ENCODE measurements around the gene OPTC.

Gene OPTC

DNA sequence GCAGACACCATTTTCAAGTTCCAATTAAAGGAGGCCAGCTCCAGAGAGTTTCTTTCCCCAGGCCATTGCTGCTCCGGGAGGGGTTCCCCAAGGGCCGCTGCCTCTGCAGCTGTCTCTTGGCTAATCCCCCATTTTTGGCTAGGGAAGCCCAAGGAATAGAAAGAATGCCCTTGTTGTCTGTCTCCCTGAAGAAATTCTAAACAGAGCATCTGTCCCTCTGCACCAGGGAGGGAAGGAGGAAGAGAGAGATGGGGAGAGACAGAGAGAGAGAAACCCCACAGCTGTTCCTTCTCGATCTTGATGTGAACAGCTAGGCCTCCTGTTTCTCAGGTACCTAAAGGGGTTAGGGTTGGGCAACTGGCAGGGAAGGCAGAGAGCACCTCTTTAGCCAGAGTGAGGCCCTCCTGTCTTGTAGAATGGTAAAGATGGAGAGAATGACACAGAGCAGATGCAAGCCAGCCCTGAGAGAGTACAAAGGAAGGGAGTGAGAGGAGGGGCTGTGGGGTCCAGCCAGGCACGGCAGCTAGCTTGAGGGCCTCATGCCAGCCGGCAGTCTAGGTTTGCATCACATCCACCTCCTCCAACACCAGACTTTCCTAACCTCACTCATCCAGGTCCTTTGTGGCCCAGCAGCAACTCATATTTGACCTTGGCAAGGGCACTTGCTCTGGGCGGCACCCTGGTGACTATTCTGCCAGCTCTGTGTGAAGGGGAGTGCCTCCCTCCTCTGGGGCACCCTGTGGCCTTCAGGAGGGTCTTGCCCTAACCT lies 13.1 kb downstream of the OPTC start:
- H3K4me1 ChIP-seq (ENCODE audit: control insufficient read depth, insufficient read depth, low read length), result peaks cover 36% of the 10 kb centered on the region
- H3K27me3 ChIP-seq (ENCODE audit: control insufficient read depth, insufficient read depth, low read length), result peaks cover 3% of the 10 kb centered on the region; the same call in 1 of the 2 replicates
- no peak overlapping the region for H3K27ac ChIP-seq (ENCODE audit: low read depth, low read length)
- H3K9ac ChIP-seq (ENCODE audit: low read length), result peak overlapping the region; percentile 32
- H3K36me3 ChIP-seq (ENCODE audit: control insufficient read depth, insufficient read depth, low read length), result no peaks in the 10 kb centered on the region
- no peaks in the 10 kb centered on the region for H3K9me3 ChIP-seq (ENCODE audit: control insufficient read depth, insufficient read depth, low read depth, low read length)
- H3K4me3 ChIP-seq (ENCODE audit: low read depth, low read length), result no peak overlapping the region

DNA sequence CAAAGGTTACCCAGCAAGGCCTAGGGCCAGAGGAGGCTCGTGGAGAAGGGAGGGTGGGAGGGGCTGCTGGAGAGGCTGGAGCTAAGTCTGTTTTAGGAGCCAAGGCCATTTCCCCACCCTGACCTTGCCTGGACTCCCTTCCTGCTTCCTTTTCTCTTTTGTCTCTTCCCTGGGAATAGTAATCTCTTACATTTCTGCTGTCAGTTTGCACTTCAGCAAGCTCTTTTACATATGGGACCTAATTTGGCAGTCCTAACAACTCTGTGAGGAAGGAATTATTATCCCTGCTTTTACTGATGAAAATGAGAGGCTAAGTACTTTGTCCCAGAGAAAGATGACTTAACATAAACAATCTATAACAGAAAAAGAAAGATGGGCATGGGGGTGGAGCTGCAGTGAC lies 13.8 kb downstream of the OPTC start:
- H3K27ac ChIP-seq (ENCODE audit: low read depth, low read length), result no peak overlapping the region
- H3K27me3 ChIP-seq (ENCODE audit: control insufficient read depth, insufficient read depth, low read length), result peaks cover 10% of the 10 kb centered on the region
- no peaks in the 10 kb centered on the region for H3K36me3 ChIP-seq (ENCODE audit: control insufficient read depth, insufficient read depth, low read length)
- peaks cover 43% of the 10 kb centered on the region for H3K4me1 ChIP-seq (ENCODE audit: control insufficient read depth, insufficient read depth, low read length)
- H3K4me3 ChIP-seq (ENCODE audit: low read depth, low read length), result no peak overlapping the region
- no peaks in the 10 kb centered on the region for H3K9me3 ChIP-seq (ENCODE audit: control insufficient read depth, insufficient read depth, low read depth, low read length)
- no peak overlapping the region for H3K9ac ChIP-seq (ENCODE audit: low read length)

DNA sequence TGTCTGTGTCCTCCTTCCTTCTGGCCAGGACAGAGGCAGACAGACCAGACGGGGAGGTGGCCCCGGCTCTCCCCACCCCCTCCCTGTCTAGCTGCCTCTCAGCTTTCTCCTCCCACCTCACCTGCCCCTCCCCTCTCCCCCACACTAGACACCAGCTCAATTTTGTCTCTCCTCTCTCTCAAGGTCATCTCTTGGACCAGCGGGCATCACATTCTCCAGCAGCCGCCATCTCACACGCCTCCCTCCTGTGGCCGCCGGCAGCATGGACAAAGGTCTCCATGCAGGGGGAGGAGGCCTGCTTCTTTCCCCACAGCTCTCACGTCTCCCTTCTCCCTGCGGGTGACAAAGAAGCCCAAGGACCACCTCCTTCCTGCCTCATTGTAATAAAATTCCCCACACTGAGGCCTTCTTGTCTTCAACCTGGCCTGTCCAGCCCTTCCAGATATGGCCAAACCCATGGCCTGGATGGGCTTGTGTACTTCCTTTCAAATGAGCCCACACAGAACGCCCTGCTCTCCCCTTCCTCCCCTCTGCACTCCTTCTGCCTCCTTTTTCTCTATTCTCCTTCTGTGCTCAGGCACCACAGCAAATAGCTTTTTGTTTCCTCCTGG lies 14.6 kb downstream of the OPTC start:
- no peak overlapping the region for H3K4me3 ChIP-seq (ENCODE audit: low read depth, low read length)
- H3K9ac ChIP-seq (ENCODE audit: low read length), result no peak overlapping the region
- H3K27ac ChIP-seq (ENCODE audit: low read depth, low read length), result no peak overlapping the region
- H3K9me3 ChIP-seq (ENCODE audit: control insufficient read depth, insufficient read depth, low read depth, low read length), result no peaks in the 10 kb centered on the region
- H3K36me3 ChIP-seq (ENCODE audit: control insufficient read depth, insufficient read depth, low read length), result no peaks in the 10 kb centered on the region
- peaks cover 51% of the 10 kb centered on the region for H3K4me1 ChIP-seq (ENCODE audit: control insufficient read depth, insufficient read depth, low read length)
- peaks cover 18% of the 10 kb centered on the region for H3K27me3 ChIP-seq (ENCODE audit: control insufficient read depth, insufficient read depth, low read length)

DNA sequence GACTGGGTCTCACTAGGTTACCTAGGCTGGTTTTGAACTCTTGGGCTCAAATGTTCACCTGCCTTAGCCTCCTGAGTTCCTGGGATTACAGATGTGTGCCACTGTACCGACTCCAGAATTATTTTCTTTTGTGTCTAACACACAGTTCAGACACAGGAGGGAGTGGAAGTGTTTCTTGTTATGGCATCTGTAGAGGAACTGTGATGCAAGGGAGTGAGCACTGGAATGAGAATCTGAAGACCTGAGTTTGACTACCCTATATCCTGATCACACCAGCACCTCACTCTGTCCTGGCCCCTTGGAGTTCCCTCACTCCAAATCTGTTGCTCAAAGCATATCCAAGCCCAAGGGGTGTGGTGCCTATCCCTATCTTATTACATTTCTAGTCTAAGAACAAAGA lies 15.2 kb downstream of the OPTC start:
- Histone ChIP-seq H3K36me3 (ENCODE audit: control insufficient read depth, insufficient read depth, low read length) (no peaks in the 10 kb centered on the region), H3K9ac (ENCODE audit: low read length) (no peak overlapping the region), H3K27ac (ENCODE audit: low read depth, low read length) (no peak overlapping the region), H3K4me3 (ENCODE audit: low read depth, low read length) (no peak overlapping the region), H3K27me3 (ENCODE audit: control insufficient read depth, insufficient read depth, low read length) (peaks cover 20% of the 10 kb centered on the region), H3K9me3 (ENCODE audit: control insufficient read depth, insufficient read depth, low read depth, low read length) (no peaks in the 10 kb centered on the region), H3K4me1 (ENCODE audit: control insufficient read depth, insufficient read depth, low read length) (peaks cover 57% of the 10 kb centered on the region)

DNA sequence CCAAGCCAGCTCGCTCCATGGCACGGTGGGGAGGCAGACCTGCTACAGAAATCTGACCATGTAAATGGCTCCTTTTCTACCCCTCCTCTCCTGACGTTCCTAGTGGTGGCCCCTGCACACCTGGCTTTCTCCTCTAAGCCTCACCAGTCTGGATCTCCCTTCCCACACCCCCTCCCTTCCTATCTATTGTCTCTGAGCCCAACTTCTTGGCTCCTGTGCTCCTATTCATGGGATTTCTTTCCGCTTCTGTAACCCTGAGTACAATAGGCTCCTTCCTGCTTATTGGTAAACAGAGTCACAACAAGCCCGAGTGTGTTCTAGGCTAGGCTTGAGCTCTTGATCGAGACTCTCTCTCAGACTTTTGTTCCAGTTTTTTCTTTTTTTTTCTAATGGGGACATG lies 17.6 kb downstream of the OPTC start:
- Histone ChIP-seq H3K4me1 (ENCODE audit: control insufficient read depth, insufficient read depth, low read length) (peaks cover 69% of the 10 kb centered on the region), H3K9ac (ENCODE audit: low read length) (no peak overlapping the region), H3K27ac (ENCODE audit: low read depth, low read length) (no peak overlapping the region)

DNA sequence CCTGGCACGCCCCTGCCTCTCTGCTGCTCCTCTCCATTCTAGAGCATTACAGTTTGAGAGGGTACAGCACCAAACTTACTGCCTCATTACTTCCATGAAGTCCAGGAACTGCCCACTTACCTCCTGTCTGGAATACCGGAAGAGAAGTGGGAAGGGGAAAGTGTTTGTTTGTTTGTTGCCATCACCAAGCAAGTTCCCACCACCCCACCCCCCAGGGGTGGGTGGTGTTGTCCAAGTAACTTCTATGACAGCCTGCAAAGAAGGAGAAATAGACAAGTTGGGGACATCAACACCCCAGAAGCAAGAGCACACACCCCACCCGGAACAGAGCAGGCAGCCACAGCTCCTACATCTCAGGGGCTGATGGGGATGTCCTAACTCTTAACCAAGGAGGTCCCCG lies 18.0 kb downstream of the OPTC start:
- H3K27ac ChIP-seq (ENCODE audit: low read depth, low read length), result no peak overlapping the region
- H3K9ac ChIP-seq (ENCODE audit: low read length), result no peak overlapping the region
- no peaks in the 10 kb centered on the region for H3K9me3 ChIP-seq (ENCODE audit: control insufficient read depth, insufficient read depth, low read depth, low read length)
- no peaks in the 10 kb centered on the region for H3K36me3 ChIP-seq (ENCODE audit: control insufficient read depth, insufficient read depth, low read length)
- H3K27me3 ChIP-seq (ENCODE audit: control insufficient read depth, insufficient read depth, low read length), result peaks cover 46% of the 10 kb centered on the region
- no peak overlapping the region for H3K4me3 ChIP-seq (ENCODE audit: low read depth, low read length)
- peaks cover 70% of the 10 kb centered on the region for H3K4me1 ChIP-seq (ENCODE audit: control insufficient read depth, insufficient read depth, low read length)

More for the DNA sequence above, 17.6 kb downstream of the OPTC start:
- Histone ChIP-seq H3K9me3 (ENCODE audit: control insufficient read depth, insufficient read depth, low read depth, low read length) (no peaks in the 10 kb centered on the region), H3K4me3 (ENCODE audit: low read depth, low read length) (no peak overlapping the region), H3K36me3 (ENCODE audit: control insufficient read depth, insufficient read depth, low read length) (no peaks in the 10 kb centered on the region), H3K27me3 (ENCODE audit: control insufficient read depth, insufficient read depth, low read length) (peaks cover 42% of the 10 kb centered on the region)

DNA sequence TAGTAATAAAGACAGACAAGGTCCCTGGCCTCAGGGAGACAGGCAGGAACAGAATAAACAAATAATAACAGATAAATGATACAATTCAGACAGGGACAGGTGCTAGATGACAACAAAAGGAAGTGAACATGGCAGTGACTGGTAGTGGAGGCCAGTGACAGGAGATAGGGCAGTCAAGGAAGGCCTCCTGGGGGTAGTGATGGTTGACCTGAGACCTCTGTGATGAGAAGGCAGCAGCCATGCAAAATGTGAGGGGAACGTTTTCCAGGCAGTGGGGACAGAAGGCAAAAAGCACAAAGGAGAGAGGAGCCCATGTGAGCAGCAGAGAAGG lies 18.5 kb downstream of the OPTC start:
- peaks cover 70% of the 10 kb centered on the region for H3K4me1 ChIP-seq (ENCODE audit: control insufficient read depth, insufficient read depth, low read length)
- H3K27me3 ChIP-seq (ENCODE audit: control insufficient read depth, insufficient read depth, low read length), result peaks cover 52% of the 10 kb centered on the region
- H3K9ac ChIP-seq (ENCODE audit: low read length), result peak overlapping the region; percentile 36
- H3K36me3 ChIP-seq (ENCODE audit: control insufficient read depth, insufficient read depth, low read length), result no peaks in the 10 kb centered on the region
- H3K4me3 ChIP-seq (ENCODE audit: low read depth, low read length), result no peak overlapping the region
- H3K27ac ChIP-seq (ENCODE audit: low read depth, low read length), result no peak overlapping the region
- H3K9me3 ChIP-seq (ENCODE audit: control insufficient read depth, insufficient read depth, low read depth, low read length), result no peaks in the 10 kb centered on the region

DNA sequence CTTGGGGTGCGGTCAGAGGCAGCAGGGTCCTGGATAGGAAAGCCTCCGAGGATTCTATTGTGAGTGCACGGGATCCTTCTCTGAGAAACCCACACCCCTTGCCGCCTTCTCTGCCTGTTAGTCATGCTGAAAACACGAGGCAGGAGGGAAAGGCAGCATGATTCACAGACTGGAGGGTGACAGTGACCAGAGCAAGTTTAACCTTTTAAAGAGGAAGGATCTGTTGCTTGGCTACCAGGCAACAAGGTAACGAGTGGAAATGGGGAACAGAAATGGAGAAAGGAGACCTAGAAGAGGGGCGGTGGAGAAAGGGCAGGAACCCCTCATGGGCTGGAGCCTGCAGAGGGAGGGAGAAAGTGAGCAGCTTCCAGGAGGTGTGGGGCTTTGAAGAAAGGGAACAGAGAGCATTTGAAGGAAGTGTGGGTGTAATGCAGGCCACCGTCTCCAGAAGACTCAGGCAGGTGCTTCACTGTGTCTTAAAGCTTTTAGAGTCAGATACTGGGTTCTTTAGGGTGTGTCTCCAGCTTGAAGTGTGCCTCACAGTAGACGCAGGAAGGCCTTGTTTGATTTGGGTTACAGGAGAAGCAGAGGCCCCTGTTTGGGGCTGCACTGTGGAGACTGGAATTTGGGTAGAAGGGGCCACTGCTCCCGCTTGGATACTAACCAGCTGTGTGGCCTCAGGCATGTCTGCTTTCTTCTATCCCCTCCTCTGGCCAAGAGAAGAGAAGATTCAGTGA lies 19.1 kb downstream of the OPTC start:
- peaks cover 71% of the 10 kb centered on the region for H3K4me1 ChIP-seq (ENCODE audit: control insufficient read depth, insufficient read depth, low read length)
- peaks cover 57% of the 10 kb centered on the region for H3K27me3 ChIP-seq (ENCODE audit: control insufficient read depth, insufficient read depth, low read length)
- H3K9ac ChIP-seq (ENCODE audit: low read length), result peak overlapping the region; percentile 47
- H3K27ac ChIP-seq (ENCODE audit: low read depth, low read length), result no peak overlapping the region
- no peaks in the 10 kb centered on the region for H3K9me3 ChIP-seq (ENCODE audit: control insufficient read depth, insufficient read depth, low read depth, low read length)
- no peak overlapping the region for H3K4me3 ChIP-seq (ENCODE audit: low read depth, low read length)
- no peaks in the 10 kb centered on the region for H3K36me3 ChIP-seq (ENCODE audit: control insufficient read depth, insufficient read depth, low read length)

DNA sequence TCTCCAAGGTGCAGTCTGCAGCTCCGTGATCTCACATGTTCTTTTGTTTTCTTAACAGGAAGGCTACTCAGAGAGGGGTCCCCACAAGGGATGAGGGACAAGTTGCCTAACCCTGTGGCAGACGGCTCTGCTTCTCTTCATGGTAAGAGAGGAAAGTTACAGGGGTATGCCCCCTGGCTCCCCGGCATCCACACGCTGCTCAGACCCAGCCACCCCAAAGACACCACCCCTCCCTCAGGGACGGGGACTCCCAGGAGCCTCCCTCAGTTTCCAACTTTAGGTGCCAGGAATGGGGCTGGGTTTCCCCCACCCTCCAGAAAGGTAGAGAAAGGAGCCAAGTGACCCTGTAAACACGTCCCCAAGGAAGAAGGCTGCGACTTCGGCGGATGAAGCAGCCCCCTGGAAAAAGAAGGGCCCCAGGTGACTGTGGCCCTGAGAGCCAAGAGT lies 19.7 kb downstream of the OPTC start:
- Histone ChIP-seq H3K27me3 (ENCODE audit: control insufficient read depth, insufficient read depth, low read length) (peaks cover 63% of the 10 kb centered on the region), H3K4me3 (ENCODE audit: low read depth, low read length) (peak overlapping the region; percentile 34), H3K27ac (ENCODE audit: low read depth, low read length) (no peak overlapping the region), H3K4me1 (ENCODE audit: control insufficient read depth, insufficient read depth, low read length) (peaks cover 69% of the 10 kb centered on the region), H3K9me3 (ENCODE audit: control insufficient read depth, insufficient read depth, low read depth, low read length) (no peaks in the 10 kb centered on the region), H3K36me3 (ENCODE audit: control insufficient read depth, insufficient read depth, low read length) (no peaks in the 10 kb centered on the region), H3K9ac (ENCODE audit: low read length) (peak overlapping the region; percentile 47)

DNA sequence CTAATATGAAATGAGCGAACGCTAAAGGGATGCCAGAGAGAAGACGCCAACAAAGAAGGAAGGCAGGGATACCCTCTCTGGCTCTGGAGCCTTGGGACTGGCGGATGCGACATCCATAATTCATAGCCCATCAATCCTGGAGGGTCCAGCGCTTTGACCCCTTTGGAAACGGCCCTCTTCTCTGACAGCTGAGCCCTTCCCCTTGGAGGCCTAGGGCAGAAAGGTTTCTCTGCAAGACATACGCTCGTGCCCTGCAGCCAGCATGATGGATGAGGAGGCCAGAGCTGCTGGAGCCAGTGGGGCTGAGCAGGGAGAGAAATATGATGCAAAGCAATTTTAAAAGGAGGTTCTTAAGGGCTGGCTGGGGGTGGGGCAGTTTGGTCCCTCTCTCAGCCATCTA lies 22.2 kb downstream of the OPTC start:
- Histone ChIP-seq H3K27me3 (ENCODE audit: control insufficient read depth, insufficient read depth, low read length) (peaks cover 85% of the 10 kb centered on the region), H3K4me3 (ENCODE audit: low read depth, low read length) (no peak overlapping the region), H3K36me3 (ENCODE audit: control insufficient read depth, insufficient read depth, low read length) (no peaks in the 10 kb centered on the region), H3K9ac (ENCODE audit: low read length) (no peak overlapping the region), H3K4me1 (ENCODE audit: control insufficient read depth, insufficient read depth, low read length) (peaks cover 85% of the 10 kb centered on the region), H3K9me3 (ENCODE audit: control insufficient read depth, insufficient read depth, low read depth, low read length) (no peaks in the 10 kb centered on the region), H3K27ac (ENCODE audit: low read depth, low read length) (no peak overlapping the region)

DNA sequence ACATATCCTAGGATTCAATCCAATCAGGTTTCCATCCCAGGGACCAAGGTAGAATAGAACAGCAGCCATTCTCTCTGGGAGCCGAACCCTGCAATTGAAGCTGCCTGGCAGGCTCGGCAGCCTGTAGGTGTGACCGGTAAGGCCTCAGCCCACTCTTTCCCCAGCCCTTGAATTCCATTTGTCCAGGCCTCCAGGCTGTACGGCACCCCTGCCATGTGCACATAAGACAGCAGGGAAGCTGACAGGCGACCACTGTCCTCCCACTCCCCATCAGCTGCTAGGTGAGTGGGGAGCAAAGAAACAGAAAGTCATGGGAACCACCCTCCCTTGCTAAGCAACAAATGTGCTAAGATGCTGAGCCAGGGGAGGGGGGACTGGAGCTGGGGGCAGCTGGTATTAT lies 23.0 kb downstream of the OPTC start:
- peak overlapping the region; percentile 12 for H3K9ac ChIP-seq (ENCODE audit: low read length)
- no peak overlapping the region for H3K4me3 ChIP-seq (ENCODE audit: low read depth, low read length)
- no peaks in the 10 kb centered on the region for H3K9me3 ChIP-seq (ENCODE audit: control insufficient read depth, insufficient read depth, low read depth, low read length)
- no peaks in the 10 kb centered on the region for H3K36me3 ChIP-seq (ENCODE audit: control insufficient read depth, insufficient read depth, low read length)
- H3K27me3 ChIP-seq (ENCODE audit: control insufficient read depth, insufficient read depth, low read length), result peaks cover 92% of the 10 kb centered on the region
- peaks cover 90% of the 10 kb centered on the region for H3K4me1 ChIP-seq (ENCODE audit: control insufficient read depth, insufficient read depth, low read length)
- H3K27ac ChIP-seq (ENCODE audit: low read depth, low read length), result no peak overlapping the region
